CD4-positive, alpha-beta memory T cell (primary cell): ENCODE data around the gene SPATA24. TPM values are rescaled to one million over a fixed set of nuclear protein-coding genes. Genes with fewer than 3 reads are reported as not detected.

Experiments
- CTCF ChIA-PET: fragments of 350-600 bp; sonication (Branson Sonifier 250); formaldehyde crosslinking; loops from one replicate; lab custom pipeline; 2021; ENCODE audit warnings: inconsistent platforms; ENCODE audit not compliant: partially characterized antibody; lab: Charles Lee
- POLR2A ChIA-PET: fragments of 350-600 bp; sonication (Branson Sonifier 250); formaldehyde crosslinking; loops from one replicate; lab custom pipeline; 2021; ENCODE audit not compliant: partially characterized antibody; lab: Charles Lee
- DNase-seq, 5 donors: peaks; one replicate each; pipeline versions ENCODE4 v3.0.0 to v3.0.0-alpha.2; 2020 to 2022; ENCODE audit warnings: mixed read lengths in 1 of 5
- H3K27ac ChIP-seq: one replicate; pipeline ENCODE4 v1.7.0; 2013; ENCODE audit warnings: low read depth, low read length
- H3K27me3 ChIP-seq: 2 replicates; pipeline ENCODE4 v1.7.0; 2013; ENCODE audit warnings: mild to moderate bottlenecking, low read length, moderate library complexity; ENCODE audit not compliant: insufficient read depth
- H3K36me3 ChIP-seq: 2 replicates; pipeline ENCODE4 v1.7.0; 2013; ENCODE audit warnings: mild to moderate bottlenecking, low read length, moderate library complexity; ENCODE audit not compliant: insufficient read depth
- H3K4me1 ChIP-seq: 2 replicates; pipeline ENCODE4 v1.7.0; 2013; ENCODE audit warnings: mild to moderate bottlenecking, low read length, moderate library complexity; ENCODE audit not compliant: insufficient read depth
- H3K4me3 ChIP-seq, 2 donors: one replicate each; pipeline ENCODE4 v1.7.0; 2013; ENCODE audit warnings: low read length in 2 of 2, mild to moderate bottlenecking in 1 of 2
- H3K9me3 ChIP-seq, 2 donors: one replicate each; pipeline ENCODE4 v1.7.0; 2013; ENCODE audit warnings: low read length in 2 of 2, control low read depth in 1 of 2; ENCODE audit not compliant: control insufficient read depth in 1 of 2
- H3K27ac Mint-ChIP-seq, 7 donors: one replicate each; pipeline ENCODE4 v1.8.0; 2020 to 2021; ENCODE audit warnings: mixed read lengths in 7 of 7, mild to moderate bottlenecking in 6 of 7, inconsistent platforms in 3 of 7, moderate library complexity in 3 of 7
- H3K27me3 Mint-ChIP-seq, 2 donors: one replicate each; pipeline ENCODE4 v1.8.0; 2020 to 2021; ENCODE audit warnings: mixed read lengths in 2 of 2
- H3K36me3 Mint-ChIP-seq, 2 donors: one replicate each; pipeline ENCODE4 v1.8.0; 2020 to 2021; ENCODE audit warnings: mixed read lengths in 2 of 2, inconsistent platforms in 1 of 2, mild to moderate bottlenecking in 1 of 2
- H3K4me1 Mint-ChIP-seq, 4 donors: one replicate each; pipeline ENCODE4 v1.8.0; 2020 to 2021; ENCODE audit warnings: mixed read lengths in 4 of 4, mild to moderate bottlenecking in 1 of 4
- H3K4me3 Mint-ChIP-seq, 8 donors: one replicate each; pipeline ENCODE4 v1.8.0; 2020 to 2021; ENCODE audit warnings: mixed read lengths in 8 of 8, mild to moderate bottlenecking in 7 of 8, moderate library complexity in 6 of 8, inconsistent platforms in 3 of 8
- H3K9me3 Mint-ChIP-seq, 8 donors: one replicate each; pipeline ENCODE4 v1.8.0; 2020 to 2021; ENCODE audit warnings: mixed read lengths in 8 of 8, mild to moderate bottlenecking in 5 of 8, inconsistent platforms in 3 of 8, moderate library complexity in 1 of 8
- intact Hi-C: fragments of 100-400 bp; cut with micrococcal nuclease; formaldehyde crosslinking; loops from one replicate; pipeline ENCODE4 v1.15.1; 2023
- polyA plus RNA-seq, 2 donors: library from polyadenylated mRNA; unstranded; fragments of 300-500 nt; fragmentation: Illumina TruSeq; gene quantifications; one replicate each; pipeline ENCODE4 v1.2.3, GENCODE V29; 2021
- total RNA-seq, 2 experiments: library from RNA; stranded (reverse); gene quantifications; one replicate each; pipeline ENCODE4 v1.2.3, GENCODE V29; 2021

The SPATA24 gene
- total and polyA plus RNA-seq, 4 experiments from 2014 or later: 4.2 to 7.5 (median 5.6) TPM

GRCh38 chr5:139406963-139407362 lies 3.1 kb upstream of the SPATA24 start:
- no peaks in the 10 kb centered on the region for H3K36me3 ChIP-seq
- H3K27ac ChIP-seq: no peak overlapping the region
- ChIA-PET POLR2A (interaction anchor here (0.6 kb wide), 1 partner anchor 16 kb away, joined by 3 read pairs; no protein-coding TSS in a partner anchor), CTCF (interaction anchor here (0.6 to 2.3 kb wide), 4 partner anchors 15 to 956 kb away, joined by 3 to 7 read pairs (median 4); no protein-coding TSS in a partner anchor)
- Mint-ChIP-seq H3K27ac (peak overlapping the region in 1 of 7 donors; percentile 11), H3K4me3 (no peak overlapping the region), H3K27me3 (no peaks in the 10 kb centered on the region), H3K4me1 (peaks cover 16 to 31% (median 22%) of the 10 kb centered on the region in 4 donors), H3K9me3 (peaks cover 0 to under 1% (median 0%) of the 10 kb centered on the region in 8 donors), H3K36me3 (peaks cover 0 to 4% of the 10 kb centered on the region in 2 donors)
- intact Hi-C loops: loop anchor here (10.0 kb wide), 1 partner anchor 438 kb away; no protein-coding TSS in a partner anchor
- DNase-seq: no peak
- H3K4me3 ChIP-seq: no peak overlapping the region
- no peaks in the 10 kb centered on the region for H3K9me3 ChIP-seq
- H3K4me1 ChIP-seq: peaks cover 20% of the 10 kb centered on the region
- H3K27me3 ChIP-seq: no peaks in the 10 kb centered on the region

- Histone ChIP-seq H3K4me1 (peaks cover 20% of the 10 kb centered on the region), H3K27me3 (no peaks in the 10 kb centered on the region), H3K4me3 (peak overlapping the region in 1 of 2 donors; percentile 90), H3K9me3 (no peaks in the 10 kb centered on the region), H3K36me3 (no peaks in the 10 kb centered on the region), H3K27ac (peak overlapping the region; percentile 85)
- H3K4me1 Mint-ChIP-seq: peaks cover 16 to 31% (median 22%) of the 10 kb centered on the region in 4 donors
- no peaks in the 10 kb centered on the region for H3K27me3 Mint-ChIP-seq
- intact Hi-C loops: loop anchor here (1.0 to 10.0 kb wide), 9 partner anchors 11 to 827 kb away; partner anchors contain the start of genes DNAJC18, HSPA9, MATR3 and PAIP2
- no peak for DNase-seq
- peak overlapping the region; percentile 91 to 99 (median 94) for H3K4me3 Mint-ChIP-seq
- POLR2A ChIA-PET: interaction anchor here (1.1 to 4.7 kb wide), 18 partner anchors 10 to 939 kb away, joined by 3 to 49 read pairs (median 6); partner anchors contain the start of genes DNAJC18, EGR1, ETF1 and MATR3
- H3K36me3 Mint-ChIP-seq: peaks cover 2 to 4% of the 10 kb centered on the region in 2 donors
- H3K9me3 Mint-ChIP-seq: peaks cover 0 to 2% (median 0%) of the 10 kb centered on the region in 8 donors
- CTCF ChIA-PET: interaction anchor here (1.2 to 4.3 kb wide), 3 partner anchors 13 to 109 kb away, joined by 5 to 25 read pairs (median 7); partner anchors contain the start of gene MZB1
- H3K27ac Mint-ChIP-seq: peak overlapping the region; percentile 91 to 100 (median 99)
Observed at GRCh38 chr5:139404484-139404840, 573 bp upstream of the SPATA24 start.

- Histone ChIP-seq H3K27me3 (no peaks in the 10 kb centered on the region), H3K4me1 (peaks cover 20% of the 10 kb centered on the region), H3K27ac (peak overlapping the region; percentile 85), H3K36me3 (no peaks in the 10 kb centered on the region), H3K4me3 (peak overlapping the region; percentile 71 to 90), H3K9me3 (no peaks in the 10 kb centered on the region)
- H3K4me1 Mint-ChIP-seq: peaks cover 16 to 31% (median 22%) of the 10 kb centered on the region in 4 donors
- H3K9me3 Mint-ChIP-seq: peaks cover 0 to 2% (median 0%) of the 10 kb centered on the region in 8 donors
- DNase-seq: no peak
- ChIA-PET CTCF (interaction anchor here (1.0 to 4.3 kb wide), 11 partner anchors 11 to 233 kb away, joined by 3 to 25 read pairs (median 4); partner anchors contain the start of genes MZB1 and PAIP2), POLR2A (interaction anchor here (0.6 to 4.7 kb wide), 23 partner anchors 11 to 938 kb away, joined by 3 to 49 read pairs (median 5); partner anchors contain the start of genes DNAJC18, EGR1, ETF1 and MATR3)
- H3K27ac Mint-ChIP-seq: peak overlapping the region; percentile 91 to 100 (median 99)
- intact Hi-C loops: loop anchor here (5.0 to 10.0 kb wide), 3 partner anchors 206 to 826 kb away; partner anchors contain the start of genes HSPA9 and SIL1
- H3K36me3 Mint-ChIP-seq: peaks cover 4 to 5% of the 10 kb centered on the region in 2 donors
- peak overlapping the region; percentile 91 to 99 (median 94) for H3K4me3 Mint-ChIP-seq
- H3K27me3 Mint-ChIP-seq: no peaks in the 10 kb centered on the region
Observed at GRCh38 chr5:139403418-139403786, 487 bp downstream of the SPATA24 start.

GRCh38 chr5:139402561-139403158 lies 1.2 kb downstream of the SPATA24 start:
- H3K4me1 Mint-ChIP-seq: peaks cover 16 to 30% (median 22%) of the 10 kb centered on the region in 4 donors
- peaks cover 4 to 5% of the 10 kb centered on the region in 2 donors for H3K36me3 Mint-ChIP-seq
- H3K4me3 Mint-ChIP-seq: peak overlapping the region; percentile 60 to 96 (median 94)
- ChIA-PET CTCF (interaction anchor here (0.8 to 4.3 kb wide), 13 partner anchors 9 to 859 kb away, joined by 3 to 25 read pairs (median 3); partner anchors contain the start of genes ETF1, MZB1 and PAIP2), POLR2A (interaction anchor here (0.8 to 4.7 kb wide), 12 partner anchors 10 to 938 kb away, joined by 3 to 49 read pairs (median 6); partner anchors contain the start of genes EGR1, MATR3, MZB1 and PAIP2)
- no peaks in the 10 kb centered on the region for H3K27me3 ChIP-seq
- H3K4me1 ChIP-seq: peaks cover 20% of the 10 kb centered on the region
- H3K4me3 ChIP-seq: no peak overlapping the region
- H3K27ac ChIP-seq: peak overlapping the region; percentile 85
- DNase-seq: no peak
- no peaks in the 10 kb centered on the region for H3K36me3 ChIP-seq
- peak overlapping the region; percentile 91 to 100 (median 99) for H3K27ac Mint-ChIP-seq
- peaks cover 0 to 2% (median 0%) of the 10 kb centered on the region in 8 donors for H3K9me3 Mint-ChIP-seq
- H3K9me3 ChIP-seq: no peaks in the 10 kb centered on the region
- intact Hi-C loops: loop anchor here (5.0 to 10.0 kb wide), 3 partner anchors 205 to 825 kb away; partner anchors contain the start of genes HSPA9 and SIL1
- no peaks in the 10 kb centered on the region for H3K27me3 Mint-ChIP-seq

GRCh38 chr5:139401546-139401945 lies 2.3 kb downstream of the SPATA24 start:
- H3K4me3 ChIP-seq: no peak overlapping the region
- intact Hi-C loops: loop anchor here (5.0 to 10.0 kb wide), 3 partner anchors 204 to 824 kb away; partner anchors contain the start of genes HSPA9 and SIL1
- peaks cover 16 to 26% (median 22%) of the 10 kb centered on the region in 4 donors for H3K4me1 Mint-ChIP-seq
- H3K4me1 ChIP-seq: peaks cover 20% of the 10 kb centered on the region
- H3K27ac ChIP-seq: no peak overlapping the region
- H3K9me3 Mint-ChIP-seq: peaks cover 0 to 2% (median 0%) of the 10 kb centered on the region in 8 donors
- H3K27me3 Mint-ChIP-seq: no peaks in the 10 kb centered on the region
- H3K27me3 ChIP-seq: no peaks in the 10 kb centered on the region
- ChIA-PET POLR2A (interaction anchor here (1.3 to 4.7 kb wide), 2 partner anchors 9 to 108 kb away, joined by 5 to 49 read pairs; partner anchors contain the start of genes MATR3, MZB1 and PROB1), CTCF (interaction anchor here (1.2 to 4.3 kb wide), 3 partner anchors 10 to 151 kb away, joined by 3 to 25 read pairs (median 7); partner anchors contain the start of gene MZB1)
- H3K9me3 ChIP-seq: no peaks in the 10 kb centered on the region
- peak overlapping the region in 1 of 8 donors; percentile 35 for H3K4me3 Mint-ChIP-seq
- DNase-seq: no peak
- H3K36me3 ChIP-seq: no peaks in the 10 kb centered on the region
- H3K36me3 Mint-ChIP-seq: peaks cover 4 to 5% of the 10 kb centered on the region in 2 donors
- H3K27ac Mint-ChIP-seq: no peak overlapping the region

GRCh38 chr5:139399501-139400121 lies 4.3 kb downstream of the SPATA24 start:
- no peak for DNase-seq
- Histone ChIP-seq H3K4me3 (no peak overlapping the region), H3K4me1 (peaks cover 17% of the 10 kb centered on the region), H3K36me3 (no peaks in the 10 kb centered on the region), H3K9me3 (no peaks in the 10 kb centered on the region), H3K27ac (no peak overlapping the region), H3K27me3 (no peaks in the 10 kb centered on the region)
- Mint-ChIP-seq H3K27me3 (no peaks in the 10 kb centered on the region), H3K27ac (no peak overlapping the region), H3K9me3 (peaks cover 0 to 2% (median 0%) of the 10 kb centered on the region in 8 donors), H3K4me3 (no peak overlapping the region), H3K36me3 (peaks cover 4 to 5% of the 10 kb centered on the region in 2 donors), H3K4me1 (peaks cover 16 to 25% (median 21%) of the 10 kb centered on the region in 4 donors)
- ChIA-PET CTCF (no interaction called here), POLR2A (no interaction called here)
- intact Hi-C loops: loop anchor here (5.0 to 10.0 kb wide), 3 partner anchors 202 to 822 kb away; partner anchors contain the start of genes HSPA9 and SIL1
